NCI-H146 treated with DMSO at 0.1 percent for 48 hours (cell line): Measurements from ENCODE around the gene RSPH10B.
A peak's percentile ranks its signal among the peaks of the same experiment; 100 is the strongest.
"Not testable (repeated sequence)": the region's sequence is repeated elsewhere in the genome, so short reads cannot be mapped to it uniquely, and the experiment has no call there.

Experiments used
- DNase-seq: peaks from one replicate; lab custom pipeline; 2025; ENCODE audit not compliant: unreplicated experiment; lab: John Stamatoyannopoulos, UW

The RSPH10B gene

DNA sequence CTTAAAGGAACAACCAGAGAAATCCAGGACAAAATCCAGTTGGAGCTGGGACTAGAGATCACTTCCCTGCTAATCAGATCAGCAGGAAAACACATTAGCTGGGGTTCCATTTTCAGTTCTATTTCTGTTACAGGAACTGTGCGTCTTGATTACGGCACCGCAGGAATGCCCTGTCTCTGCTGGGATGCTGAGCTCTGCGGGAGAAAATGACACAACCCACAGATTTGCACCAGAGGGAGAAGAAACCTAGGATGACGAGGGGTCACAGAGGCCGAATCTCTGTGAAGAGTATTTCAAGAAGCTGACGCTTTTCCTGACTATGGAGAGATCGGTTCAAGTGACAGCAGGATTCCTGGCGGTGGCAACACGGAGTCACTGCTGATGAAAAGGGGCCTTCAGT is 40.2 kb downstream of the RSPH10B start:
- not testable (repeated sequence) for DNase-seq

DNA sequence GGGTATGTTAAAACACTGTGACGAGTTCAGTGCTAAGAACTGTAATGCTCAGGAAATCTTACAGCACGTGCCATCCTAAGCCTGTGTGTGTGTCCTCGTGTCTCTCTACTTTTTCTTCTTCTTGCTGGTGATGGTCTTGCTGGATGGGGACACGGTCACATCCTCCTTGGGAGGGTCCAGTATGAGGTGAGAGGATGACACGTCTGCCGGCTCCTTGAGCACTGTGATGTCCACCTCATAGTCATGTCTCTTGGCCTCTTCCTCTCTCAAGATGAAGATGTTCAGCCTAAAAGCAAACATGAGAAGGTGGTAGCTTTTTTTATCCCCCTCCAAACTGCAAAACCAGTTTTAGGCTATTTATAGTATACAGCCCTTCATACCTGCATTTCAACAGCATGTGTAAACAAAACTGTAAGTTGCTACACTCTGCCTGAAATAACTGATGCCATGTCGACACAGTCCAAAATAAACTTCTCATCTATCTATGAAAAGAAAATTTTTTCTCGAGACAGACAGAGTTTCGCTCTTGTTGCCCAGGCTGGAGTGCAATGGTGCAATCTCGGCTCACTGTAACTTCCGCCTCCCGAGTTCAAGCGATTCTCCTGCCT is 44.1 kb downstream of the RSPH10B start:
- DNase-seq: not testable (repeated sequence)

DNA sequence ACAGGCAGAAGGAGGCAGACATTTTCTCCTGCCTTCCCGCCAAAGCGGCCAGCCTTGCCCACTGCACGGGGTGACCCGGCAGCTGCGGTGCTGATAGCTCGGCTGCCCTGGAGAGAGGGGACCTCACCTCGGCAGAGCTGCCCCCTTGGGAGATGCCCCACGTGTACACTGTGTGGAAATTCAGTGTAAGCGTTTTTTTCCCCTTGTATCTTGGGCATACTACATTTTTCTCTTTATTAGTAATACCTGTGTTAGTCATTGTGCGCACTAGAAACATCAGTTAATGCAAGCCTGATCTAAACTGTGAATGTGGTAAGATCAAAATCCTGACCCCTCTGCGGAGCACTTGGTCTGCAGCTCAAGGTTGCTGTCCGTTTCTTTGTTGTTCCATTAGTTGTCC is 45.9 kb downstream of the RSPH10B start:
- not testable (repeated sequence) for DNase-seq

DNA sequence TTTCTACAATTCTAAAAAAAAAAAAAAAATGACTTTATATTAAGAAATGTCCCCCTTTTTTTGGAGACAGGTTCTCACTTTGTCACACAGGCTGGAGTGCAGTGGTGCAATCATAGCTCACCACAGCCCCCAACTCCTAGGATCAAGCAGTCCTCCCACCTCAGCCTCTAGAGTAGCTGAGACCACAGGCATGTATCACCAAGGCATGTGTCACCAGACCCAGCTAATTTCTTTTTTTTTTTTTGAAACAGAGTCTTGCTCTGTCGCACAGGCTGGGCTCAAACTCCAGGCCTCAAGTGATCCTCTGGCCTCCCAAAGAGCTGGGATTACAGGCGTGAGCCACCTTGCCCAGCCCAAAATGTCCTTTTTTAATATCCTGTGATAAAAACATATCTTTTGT is 46.3 kb downstream of the RSPH10B start:
- DNase-seq: not testable (repeated sequence)

DNA sequence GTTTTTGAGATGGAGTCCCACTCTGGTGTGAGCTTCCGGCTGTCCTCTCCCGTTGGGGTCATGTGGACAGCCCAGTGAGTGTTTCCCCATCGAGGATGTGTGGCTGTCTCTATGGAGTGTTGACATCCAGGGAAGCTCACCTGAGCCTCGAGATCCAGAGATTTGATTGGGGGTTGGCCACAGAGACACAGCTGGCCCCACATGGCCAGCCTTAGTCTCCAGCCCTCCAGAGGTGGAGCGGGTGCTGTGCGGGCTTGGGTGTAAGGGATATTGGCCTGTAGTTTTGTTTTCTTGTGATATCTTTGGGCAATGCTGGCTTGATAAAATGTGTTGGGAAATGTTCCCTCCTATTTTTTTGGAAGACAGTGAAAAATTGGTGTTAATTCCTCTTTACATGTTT is 54.0 kb downstream of the RSPH10B start:
- DNase-seq: not testable (repeated sequence)

DNA sequence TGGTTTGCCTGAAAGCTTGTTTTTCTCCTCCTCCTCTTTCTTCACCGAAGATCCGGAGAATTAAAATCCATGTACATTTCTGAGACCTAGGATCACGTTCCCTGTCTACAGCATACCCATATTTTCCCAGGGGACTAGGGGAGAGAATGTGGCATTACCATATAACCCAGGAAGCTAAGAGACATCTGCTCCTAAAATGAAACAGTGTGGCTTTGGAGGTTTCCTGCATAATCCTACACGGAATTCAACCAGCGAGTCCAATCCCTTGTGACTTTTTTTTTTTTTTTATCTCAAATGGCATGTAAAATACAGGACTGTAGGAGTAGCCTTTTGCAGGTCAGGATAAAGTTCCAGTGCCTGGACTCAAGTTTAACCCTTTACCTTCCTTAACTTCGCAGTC is 61.7 kb downstream of the RSPH10B start:
- not testable (repeated sequence) for DNase-seq

DNA sequence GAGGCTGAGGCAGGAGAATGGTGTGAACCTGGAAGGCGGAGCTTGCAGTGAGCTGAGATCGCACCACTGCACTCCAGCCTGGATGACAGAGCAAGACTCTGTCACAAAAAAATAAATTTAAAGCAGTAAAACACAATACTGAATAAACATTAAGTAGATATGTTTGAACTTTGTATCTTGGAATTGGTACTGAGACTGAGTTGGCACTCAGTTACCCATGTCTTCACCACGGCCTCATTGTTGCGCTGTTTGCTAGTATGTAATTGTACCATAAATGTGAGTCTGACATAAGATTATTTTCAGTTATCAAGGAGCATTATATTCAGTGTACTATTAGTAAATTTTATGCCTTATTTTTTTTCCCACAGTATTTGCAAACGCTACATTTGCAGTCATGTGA is 65.8 kb downstream of the RSPH10B start:
- not testable (repeated sequence) for DNase-seq

DNA sequence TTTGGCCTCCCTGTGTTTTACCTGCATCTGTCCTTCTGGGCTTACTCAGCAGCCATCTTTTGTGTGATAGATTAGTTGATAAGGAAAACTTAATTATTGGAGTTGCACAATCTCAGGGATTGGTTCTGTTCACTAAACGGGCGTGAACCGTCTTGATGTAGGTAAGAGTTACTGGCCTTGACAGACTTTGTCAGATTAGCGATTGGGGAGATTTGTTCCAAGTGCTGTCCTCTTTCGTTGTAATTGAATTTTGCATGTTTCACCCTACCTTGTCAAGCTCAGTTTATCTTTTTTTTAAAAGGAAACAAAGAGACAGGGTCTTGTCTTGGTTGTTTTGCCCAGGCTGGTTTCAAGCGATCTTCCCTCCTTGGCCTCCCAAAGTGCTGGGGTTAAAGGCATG is 67.5 kb downstream of the RSPH10B start:
- DNase-seq: not testable (repeated sequence)

DNA sequence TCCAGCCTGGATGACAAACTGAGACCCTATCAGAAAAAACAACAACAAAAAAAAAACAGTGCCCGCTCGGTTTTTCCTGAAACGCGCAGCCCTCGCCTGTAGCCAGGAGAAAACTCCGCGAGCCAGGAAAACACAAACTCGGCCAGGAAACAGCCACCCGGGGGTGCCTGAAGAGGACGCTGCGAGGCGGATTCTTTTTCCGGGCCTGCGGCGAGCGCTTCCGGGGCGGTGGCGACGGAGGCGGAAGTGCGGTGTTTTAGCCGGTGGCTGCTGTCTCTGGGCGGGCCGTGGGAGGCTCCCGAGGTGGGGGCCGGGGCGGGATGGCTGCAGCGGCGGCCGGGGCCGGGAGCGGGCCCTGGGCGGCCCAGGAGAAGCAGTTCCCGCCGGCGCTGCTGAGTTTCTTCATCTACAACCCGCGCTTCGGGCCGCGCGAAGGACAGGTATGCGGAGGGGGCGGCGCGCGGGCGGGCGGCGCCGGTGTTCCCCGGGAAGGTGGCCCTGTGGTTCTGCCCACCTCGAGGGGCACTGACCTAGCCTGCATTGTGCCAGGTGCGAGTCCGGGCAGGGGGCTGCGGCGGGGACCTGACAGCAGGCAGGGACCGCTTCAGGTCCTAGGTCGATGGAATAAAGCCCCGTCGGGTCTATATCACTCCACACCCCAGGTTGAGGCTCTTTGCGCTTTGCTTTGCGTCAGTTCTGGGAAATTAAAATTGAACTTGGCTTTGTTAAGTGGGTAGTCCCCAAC is 71.8 kb downstream of the RSPH10B start, which contains the start of gene CCZ1:
CCZ1 (plus strand) TSS at position 254 of the 745 bp plus-strand sequence; CDS start at position 321, 67 bp downstream.
- DNase-seq: peak; percentile 9

DNA sequence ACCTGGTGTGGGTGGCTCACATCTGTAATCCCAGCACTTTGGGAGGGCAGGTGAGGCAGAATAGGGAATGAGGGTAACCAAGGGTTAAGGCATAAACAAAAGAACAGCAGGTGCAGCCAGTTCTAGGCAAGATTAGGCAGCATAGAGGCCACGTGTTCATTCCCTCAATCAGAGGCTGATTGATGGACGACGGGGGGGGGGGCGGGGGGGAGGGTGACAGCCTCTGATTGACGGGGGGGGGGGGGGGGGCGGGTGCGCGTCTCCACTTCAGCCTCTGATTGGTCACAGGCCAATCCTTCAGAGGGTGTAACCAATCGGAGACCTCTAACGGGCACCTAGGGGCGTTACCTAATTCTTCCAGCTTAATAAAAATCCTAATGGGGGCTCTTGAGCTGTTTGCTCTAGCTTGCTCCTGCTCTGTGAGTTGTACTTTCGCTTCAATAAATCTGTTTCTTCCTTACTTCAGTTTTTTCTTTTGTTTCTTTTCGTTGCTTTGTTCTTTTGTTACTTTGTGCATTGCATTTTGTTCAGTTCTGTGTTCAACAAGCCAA is 73.0 kb downstream of the RSPH10B start:
- DNase-seq: peak; percentile 6

DNA sequence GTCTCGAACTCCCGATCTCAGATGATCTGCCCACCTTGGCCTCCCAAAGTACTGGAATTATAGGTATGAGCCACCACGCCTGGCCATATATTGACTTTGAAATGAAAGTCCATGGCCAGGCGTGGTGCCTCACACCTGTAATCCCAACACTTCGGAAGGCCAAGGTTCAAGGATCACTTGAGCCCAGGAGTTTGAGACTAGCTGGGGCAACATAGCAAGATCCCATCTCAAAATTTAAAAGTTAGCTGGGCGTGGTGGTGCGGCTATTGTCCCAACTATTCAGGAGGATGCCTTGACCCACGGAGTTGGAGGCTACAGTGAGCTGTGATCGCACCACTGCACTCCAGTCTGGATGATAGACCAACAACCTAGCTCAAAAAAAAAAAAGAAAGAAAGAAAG is 78.0 kb downstream of the RSPH10B start:
- DNase-seq: no peak

DNA sequence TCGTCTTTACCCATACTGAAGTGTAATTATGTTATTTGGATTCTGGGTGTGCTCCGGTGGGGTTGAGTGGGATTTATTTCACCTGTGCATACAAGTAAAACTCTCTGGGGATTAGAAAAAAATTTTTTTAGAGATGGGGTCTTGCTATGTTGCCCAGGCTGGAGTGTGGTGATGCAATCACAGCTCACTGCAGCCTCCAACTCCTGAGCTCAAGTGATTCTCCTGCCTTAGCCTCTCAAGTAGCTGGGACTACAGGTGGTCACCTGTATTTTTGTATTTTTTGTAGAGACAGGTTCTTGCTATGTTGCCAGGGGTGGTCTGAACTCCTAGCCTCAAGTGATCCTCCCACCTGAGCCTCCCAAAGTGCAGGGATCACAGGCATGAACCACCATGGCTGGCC is 80.2 kb downstream of the RSPH10B start:
- DNase-seq: not testable (repeated sequence)

DNA sequence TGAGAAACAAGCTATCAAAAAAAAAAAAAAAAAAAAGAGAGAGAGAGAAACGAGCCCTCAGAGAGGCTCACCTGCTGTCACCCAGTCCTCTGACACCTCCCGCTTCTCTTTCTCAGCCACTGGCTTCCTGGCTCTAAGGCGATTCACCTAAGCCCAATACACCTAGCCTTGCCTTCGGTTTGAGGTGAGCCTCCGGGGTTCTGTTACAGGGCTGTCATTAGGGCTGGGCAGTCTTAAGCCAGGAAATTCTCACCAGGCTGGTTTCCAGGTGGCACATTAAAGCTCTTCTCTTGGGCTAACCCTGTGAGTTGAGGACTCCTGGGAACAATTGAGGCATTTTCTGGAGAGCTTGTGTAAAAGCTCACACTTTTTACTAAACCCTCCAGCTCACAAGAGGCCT is 82.5 kb downstream of the RSPH10B start:
- not testable (repeated sequence) for DNase-seq

DNA sequence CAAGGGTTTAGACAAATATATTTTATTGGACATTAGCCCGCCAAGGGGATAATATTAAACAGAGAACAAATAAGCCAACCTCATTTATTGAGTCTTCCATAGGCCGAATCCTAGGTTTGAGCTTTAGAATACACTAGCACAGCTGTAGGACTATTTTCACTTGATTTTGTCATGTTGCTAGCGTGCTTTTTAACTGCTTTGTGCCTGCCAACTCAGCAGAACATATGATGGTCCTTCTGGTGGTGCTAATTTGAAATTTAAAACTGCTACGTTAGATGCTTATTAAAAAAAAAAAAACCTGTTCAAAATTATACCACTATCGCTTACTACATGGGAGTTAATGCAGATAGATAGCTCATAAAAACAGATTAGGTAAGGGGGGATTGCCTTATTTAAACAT is 86.1 kb downstream of the RSPH10B start:
- not testable (repeated sequence) for DNase-seq

DNA sequence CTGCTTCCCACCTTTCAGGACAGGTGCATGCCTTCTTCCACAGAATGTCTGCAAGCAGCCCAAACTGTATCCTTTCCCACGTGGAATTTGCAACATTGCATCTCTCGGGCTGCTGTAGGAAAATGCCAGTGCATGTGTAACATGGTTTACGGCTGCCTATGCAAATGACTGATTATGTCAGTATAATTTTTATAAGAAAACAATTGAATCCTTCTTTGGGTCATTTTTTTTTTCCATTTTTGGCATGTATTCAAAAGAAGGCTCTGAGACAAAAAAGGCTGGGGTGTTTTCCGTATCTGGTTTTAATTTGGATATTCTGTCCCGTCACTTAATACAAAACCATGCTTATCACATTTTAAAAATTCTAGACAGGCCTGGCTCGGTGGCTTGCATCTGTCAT is 90.4 kb downstream of the RSPH10B start:
- not testable (repeated sequence) for DNase-seq

DNA sequence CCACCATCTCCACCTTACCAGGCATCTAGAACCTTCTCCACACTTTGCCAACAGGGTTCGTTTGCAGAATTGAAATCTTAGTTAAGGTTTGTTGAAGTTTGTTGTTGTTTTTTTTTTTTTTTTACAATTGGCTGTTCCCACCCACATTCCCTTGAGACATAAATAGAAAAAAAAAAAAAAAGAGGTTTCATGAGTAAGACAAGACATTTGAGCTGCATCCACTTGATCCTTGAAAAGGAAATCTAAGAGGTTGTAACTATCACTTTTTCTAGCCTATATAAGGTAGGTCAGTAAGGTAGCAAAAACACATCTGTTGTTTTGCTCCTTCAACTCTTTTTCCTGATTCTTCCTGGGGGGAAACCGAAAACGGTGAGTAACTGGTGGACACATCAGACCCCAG is 90.9 kb downstream of the RSPH10B start:
- DNase-seq: not testable (repeated sequence)
